Vagina (tissue), 2 donors: ENCODE measurements around the gene ACSF3.

Experiments used
- CTCF ChIP-seq, 3 experiments: fragments of 450-650 bp in 2 of 3; fragments of 200-600 bp in 1 of 3; sonication (generic) in 1 of 3; IDR thresholded peaks; one replicate each; pipeline ENCODE4 v1.5.1; 2017 to 2019; ENCODE audit warnings: antibody characterized with exemption in 3 of 3, mild to moderate bottlenecking in 2 of 3, moderate library complexity in 2 of 3
- POLR2A ChIP-seq, 2 donors: fragments of 450-650 bp; IDR thresholded peaks; one replicate each; pipeline ENCODE4 v1.6.1; 2017; ENCODE audit warnings: antibody characterized with exemption in 2 of 2, mild to moderate bottlenecking in 2 of 2, moderate library complexity in 2 of 2

GRCh38 chr16:89122322-89122851, 28.7 kb downstream of the ACSF3 start:
- TF ChIP-seq CTCF (IDR thresholded peaks at IDR 0.05) (no peak), POLR2A (IDR thresholded peaks at IDR 0.05) (no peak)
